Astrocyte (in vitro differentiated cells and primary cell): ENCODE data around the gene CSGALNACT2. TPM values are rescaled to one million over a fixed set of nuclear protein-coding genes. Genes with fewer than 3 reads are reported as not detected.

Experiments
- DNase-seq: peaks from one replicate; pipeline ENCODE4 v3.0.0-alpha.2; 2010; ENCODE audit warnings: low read depth
- FAIRE-seq: peaks from 2 replicates; lab custom pipeline; 2011; peaks lifted over from hg19 to GRCh38; lab: Jason Lieb, UNC
- H2AFZ ChIP-seq: 2 replicates; pipeline ENCODE4 v1.6.0; 2012; ENCODE audit warnings: low read depth, low read length, inconsistent platforms
- H3K27ac ChIP-seq: 2 replicates; pipeline ENCODE4 v1.5.1; 2011; ENCODE audit warnings: low read depth, low read length, inconsistent platforms
- H3K27me3 ChIP-seq: 2 replicates; pipeline ENCODE4 v1.6.0; 2011; ENCODE audit warnings: low read length, inconsistent platforms; ENCODE audit not compliant: insufficient read depth
- H3K36me3 ChIP-seq: 2 replicates; pipeline ENCODE4 v1.5.1; 2011; ENCODE audit warnings: low read length, inconsistent platforms; ENCODE audit not compliant: insufficient read depth
- H3K4me1 ChIP-seq: 2 replicates; pipeline ENCODE4 v1.5.1; 2011; ENCODE audit warnings: low read length, inconsistent platforms; ENCODE audit not compliant: insufficient read depth
- H3K4me2 ChIP-seq: 2 replicates; pipeline ENCODE4 v1.6.0; 2012; ENCODE audit warnings: low read length, inconsistent platforms
- H3K4me3 ChIP-seq: 2 replicates; pipeline ENCODE4 v1.5.1; 2011; ENCODE audit warnings: low read depth, mild to moderate bottlenecking, low read length, inconsistent platforms; ENCODE audit not compliant: insufficient read depth
- H3K79me2 ChIP-seq: 2 replicates; pipeline ENCODE4 v1.6.0; 2012; ENCODE audit warnings: mild to moderate bottlenecking, low read length, inconsistent platforms; ENCODE audit not compliant: insufficient read depth
- H3K9ac ChIP-seq: 2 replicates; pipeline ENCODE4 v1.6.0; 2012; ENCODE audit warnings: mild to moderate bottlenecking, low read length, inconsistent platforms
- H3K9me3 ChIP-seq: 2 replicates; pipeline ENCODE4 v1.5.1; 2012; ENCODE audit warnings: low read depth, mild to moderate bottlenecking, low read length, inconsistent platforms; ENCODE audit not compliant: insufficient read depth
- H4K20me1 ChIP-seq: 2 replicates; pipeline ENCODE4 v1.6.0; 2012; ENCODE audit warnings: low read length, inconsistent platforms; ENCODE audit not compliant: insufficient read depth
- H3K27ac Mint-ChIP-seq: one replicate; pipeline ENCODE4 v1.8.0; 2021; ENCODE audit warnings: mild to moderate bottlenecking, mixed read lengths; ENCODE audit not compliant: unreplicated experiment
- H3K27me3 Mint-ChIP-seq: one replicate; pipeline ENCODE4 v1.8.0; 2021; ENCODE audit warnings: low read depth, mixed read lengths; ENCODE audit not compliant: unreplicated experiment
- H3K36me3 Mint-ChIP-seq: one replicate; pipeline ENCODE4 v1.8.0; 2021; ENCODE audit warnings: low read depth, mixed read lengths; ENCODE audit not compliant: unreplicated experiment
- H3K4me1 Mint-ChIP-seq: one replicate; pipeline ENCODE4 v1.8.0; 2021; ENCODE audit warnings: low read depth, mixed read lengths; ENCODE audit not compliant: unreplicated experiment
- H3K4me3 Mint-ChIP-seq: one replicate; pipeline ENCODE4 v1.8.0; 2021; ENCODE audit warnings: mild to moderate bottlenecking, moderate library complexity, mixed read lengths; ENCODE audit not compliant: unreplicated experiment
- H3K9me3 Mint-ChIP-seq: one replicate; pipeline ENCODE4 v1.8.0; 2021; ENCODE audit warnings: mild to moderate bottlenecking, mixed read lengths; ENCODE audit not compliant: unreplicated experiment
- CTCF ChIP-seq: IDR thresholded peaks from 2 replicates; pipeline ENCODE4 v1.5.1; 2011; ENCODE audit warnings: low read depth, mild to moderate bottlenecking, inconsistent platforms, low read length, moderate library complexity; ENCODE audit not compliant: insufficient read depth
- EZH2 ChIP-seq: IDR thresholded peaks from 2 replicates; pipeline ENCODE4 v1.6.1; 2012; ENCODE audit warnings: mild to moderate bottlenecking, low read length, inconsistent platforms; ENCODE audit not compliant: insufficient read depth
- total RNA-seq: library from RNA; stranded (reverse); gene quantifications from 2 replicates; pipeline ENCODE4 v1.2.1, GENCODE V29; 2021

Gene CSGALNACT2
- total RNA-seq, 1 donor from 2014 or later: 28.5 TPM

- H3K4me3 Mint-ChIP-seq: no peak overlapping the region
- FAIRE-seq (no peak), DNase-seq (no peak)
- H3K4me3 ChIP-seq: no peak overlapping the region
- H2AFZ ChIP-seq: no peak overlapping the region
- H3K9ac ChIP-seq: no peak overlapping the region
- no peaks in the 10 kb centered on the region for H3K4me1 ChIP-seq
- H3K27ac Mint-ChIP-seq: no peak overlapping the region
- no peaks in the 10 kb centered on the region for H3K9me3 ChIP-seq
- H3K36me3 Mint-ChIP-seq: no peaks in the 10 kb centered on the region
- no peak overlapping the region for H3K27ac ChIP-seq
- no peak for TF ChIP-seq CTCF
- TF ChIP-seq EZH2: no peak
- H3K27me3 ChIP-seq: peaks cover 2% of the 10 kb centered on the region
- no peaks in the 10 kb centered on the region for H3K9me3 Mint-ChIP-seq
- peaks cover 2% of the 10 kb centered on the region for H3K4me1 Mint-ChIP-seq
- no peaks in the 10 kb centered on the region for H3K36me3 ChIP-seq
- H4K20me1 ChIP-seq: no peaks in the 10 kb centered on the region
- H3K79me2 ChIP-seq: no peaks in the 10 kb centered on the region
- peaks cover 12% of the 10 kb centered on the region for H3K27me3 Mint-ChIP-seq
- no peak overlapping the region for H3K4me2 ChIP-seq
Observed at GRCh38 chr10:43208147-43209073, 70.2 kb downstream of the CSGALNACT2 start.

GRCh38 chr10:43209074-43209455 lies 70.8 kb downstream of the CSGALNACT2 start:
- DNase-seq (no peak), FAIRE-seq (no peak)
- Histone ChIP-seq H3K9ac (no peak overlapping the region), H3K79me2 (no peaks in the 10 kb centered on the region), H3K4me3 (no peak overlapping the region), H3K4me2 (no peak overlapping the region), H2AFZ (no peak overlapping the region), H3K27me3 (peaks cover 2% of the 10 kb centered on the region), H3K4me1 (no peaks in the 10 kb centered on the region), H3K9me3 (no peaks in the 10 kb centered on the region), H3K36me3 (no peaks in the 10 kb centered on the region), H4K20me1 (no peaks in the 10 kb centered on the region), H3K27ac (no peak overlapping the region)
- H3K27ac Mint-ChIP-seq: no peak overlapping the region
- H3K9me3 Mint-ChIP-seq: no peaks in the 10 kb centered on the region
- no peak overlapping the region for H3K4me3 Mint-ChIP-seq
- no peaks in the 10 kb centered on the region for H3K36me3 Mint-ChIP-seq
- no peak for TF ChIP-seq EZH2
- TF ChIP-seq CTCF: no peak
- H3K4me1 Mint-ChIP-seq: peaks cover 2% of the 10 kb centered on the region
- H3K27me3 Mint-ChIP-seq: peaks cover 12% of the 10 kb centered on the region

- Mint-ChIP-seq H3K4me3 (no peak overlapping the region), H3K27ac (no peak overlapping the region), H3K36me3 (no peaks in the 10 kb centered on the region), H3K27me3 (peaks cover 15% of the 10 kb centered on the region), H3K9me3 (no peaks in the 10 kb centered on the region), H3K4me1 (peaks cover 2% of the 10 kb centered on the region)
- no peak overlapping the region for H3K4me2 ChIP-seq
- no peaks in the 10 kb centered on the region for H3K79me2 ChIP-seq
- H3K9ac ChIP-seq: no peak overlapping the region
- H3K36me3 ChIP-seq: no peaks in the 10 kb centered on the region
- no peaks in the 10 kb centered on the region for H3K9me3 ChIP-seq
- H3K4me1 ChIP-seq: peaks cover 6% of the 10 kb centered on the region
- H3K4me3 ChIP-seq: no peak overlapping the region
- DNase-seq (no peak), FAIRE-seq (no peak)
- TF ChIP-seq CTCF (no peak), EZH2 (no peak)
- no peak overlapping the region for H3K27ac ChIP-seq
- peaks cover 2% of the 10 kb centered on the region for H3K27me3 ChIP-seq
- H2AFZ ChIP-seq: no peak overlapping the region
- no peaks in the 10 kb centered on the region for H4K20me1 ChIP-seq
Observed at GRCh38 chr10:43209651-43210141, 71.5 kb downstream of the CSGALNACT2 start.
